IPS-18c (cell line): ENCODE results near the gene TMCC3.

Source experiments
- H3K4me3 ChIP-seq: 2 replicates; pipeline ENCODE4 v1.7.0; 2013; ENCODE audit warnings: low read depth, mild to moderate bottlenecking, low read length, moderate library complexity; ENCODE audit not compliant: insufficient read depth
- H3K9me3 ChIP-seq: one replicate; pipeline ENCODE4 v1.6.1; 2013; ENCODE audit warnings: mild to moderate bottlenecking, low read length, moderate library complexity; ENCODE audit not compliant: control insufficient read depth, insufficient read depth

TMCC3 gene

GRCh38 chr12:94676922-94677321 lies 26.6 kb upstream of the TMCC3 start:
- peaks cover 2% of the 10 kb centered on the region for H3K9me3 ChIP-seq

DNA sequence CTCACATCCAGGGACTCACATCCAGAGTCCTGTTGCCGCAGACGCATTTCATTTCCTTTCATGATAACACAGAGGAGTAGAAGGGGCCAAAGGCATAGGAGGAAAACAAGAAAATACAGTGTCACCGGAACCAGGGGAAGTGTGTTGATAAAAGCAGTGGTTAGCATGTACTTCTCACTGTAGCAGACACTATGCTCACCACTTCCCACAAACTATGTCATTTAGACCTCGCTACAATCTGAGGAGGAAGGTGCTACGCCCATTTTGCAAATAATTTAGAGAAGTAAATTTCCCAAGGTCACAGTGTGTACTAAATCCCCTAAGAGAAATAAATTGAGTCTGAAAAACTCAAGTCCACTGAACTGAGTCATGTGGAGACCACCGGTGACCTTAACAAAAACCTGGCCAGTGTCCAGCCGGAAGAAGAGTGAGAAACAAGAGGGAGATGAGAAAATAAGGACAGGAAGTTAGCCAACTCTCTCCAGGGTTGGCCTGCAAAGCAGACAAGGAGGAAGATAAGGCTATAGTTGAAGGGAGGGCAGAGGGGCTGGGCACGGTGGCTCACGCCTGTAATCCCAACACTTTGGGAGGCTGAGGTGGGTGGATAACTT lies 25.8 kb upstream of the TMCC3 start:
- Histone ChIP-seq H3K9me3 (peaks cover 2% of the 10 kb centered on the region), H3K4me3 (no peak overlapping the region)

More at GRCh38 chr12:94676922-94677321, 26.6 kb upstream of the TMCC3 start:
- no peak overlapping the region for H3K4me3 ChIP-seq

DNA sequence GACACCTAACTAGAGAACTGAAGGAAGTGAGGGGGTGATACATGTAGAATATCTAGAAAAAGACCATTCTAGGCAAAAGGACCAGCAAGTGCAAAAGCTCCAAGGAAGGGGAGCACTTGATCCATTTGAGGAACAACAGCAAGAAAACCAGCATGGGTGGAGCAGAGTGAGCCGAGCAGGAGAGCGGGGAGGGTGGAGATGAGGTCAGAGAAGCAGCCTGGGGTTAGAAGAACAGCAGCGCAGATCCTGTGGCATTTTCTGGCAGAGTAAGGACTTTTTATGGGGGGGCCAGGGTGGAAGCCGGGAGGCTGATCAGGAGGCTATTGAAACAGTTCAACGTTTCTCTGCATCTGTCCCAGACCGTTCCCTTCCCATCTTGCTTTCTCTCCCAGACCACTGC lies 24.5 kb upstream of the TMCC3 start:
- no peak overlapping the region for H3K4me3 ChIP-seq
- H3K9me3 ChIP-seq = no peaks in the 10 kb centered on the region

- no peaks in the 10 kb centered on the region for H3K9me3 ChIP-seq
- H3K4me3 ChIP-seq = no peak overlapping the region
Measured at GRCh38 chr12:94674051-94674451, 23.7 kb upstream of the TMCC3 start.

DNA sequence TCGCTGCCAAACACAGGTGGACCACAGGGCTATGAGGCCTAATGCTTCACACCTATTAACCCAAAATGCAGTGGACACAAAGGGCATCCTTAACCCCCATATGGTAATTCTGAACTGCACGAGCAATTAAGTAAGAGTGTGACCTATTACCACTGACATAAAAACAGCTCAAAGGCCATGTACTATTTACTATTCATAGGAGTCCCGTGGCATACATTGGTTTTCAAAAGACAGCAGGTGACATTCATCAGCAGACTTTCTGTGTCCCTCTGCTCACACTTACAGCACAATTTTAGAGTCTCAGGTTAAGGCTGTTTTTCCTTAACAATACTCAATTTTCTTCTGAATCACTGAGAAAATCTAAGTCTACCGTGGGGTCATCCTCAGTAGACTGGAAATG lies 23.1 kb upstream of the TMCC3 start:
- no peaks in the 10 kb centered on the region for H3K9me3 ChIP-seq
- H3K4me3 ChIP-seq = no peak overlapping the region

GRCh38 chr12:94671917-94672316 lies 21.6 kb upstream of the TMCC3 start:
- no peaks in the 10 kb centered on the region for H3K9me3 ChIP-seq
- no peak overlapping the region for H3K4me3 ChIP-seq

- no peaks in the 10 kb centered on the region for H3K9me3 ChIP-seq
- H3K4me3 ChIP-seq = no peak overlapping the region
Measured at GRCh38 chr12:94670898-94671297, 20.5 kb upstream of the TMCC3 start.

GRCh38 chr12:94670075-94670474 lies 19.7 kb upstream of the TMCC3 start:
- H3K9me3 ChIP-seq = no peaks in the 10 kb centered on the region
- no peak overlapping the region for H3K4me3 ChIP-seq

DNA sequence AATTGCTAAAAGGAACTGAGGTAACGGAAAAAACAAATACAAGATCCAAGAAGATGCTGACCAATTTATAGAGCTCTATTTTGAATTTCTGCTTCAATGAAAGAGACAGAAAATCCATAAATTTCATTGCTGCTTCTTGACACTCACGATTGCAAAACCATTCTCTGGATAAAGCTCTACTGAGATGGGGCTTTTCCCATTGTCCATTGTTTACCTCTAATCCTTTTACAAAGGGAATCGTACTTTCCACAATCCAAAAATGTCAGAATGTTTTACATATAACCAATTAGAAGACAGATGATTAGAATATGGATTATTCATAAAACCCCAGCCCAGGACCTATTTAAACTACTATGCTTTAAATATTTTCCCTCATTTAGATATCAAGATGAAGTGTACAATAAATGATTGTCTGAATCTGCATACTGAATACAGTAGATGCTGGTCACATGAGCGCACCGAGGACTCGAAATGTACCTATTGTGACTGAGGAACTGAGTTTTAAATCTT lies 16.7 kb upstream of the TMCC3 start:
- H3K4me3 ChIP-seq = no peak overlapping the region
- no peaks in the 10 kb centered on the region for H3K9me3 ChIP-seq

- Histone ChIP-seq H3K4me3 (no peak overlapping the region), H3K9me3 (no peaks in the 10 kb centered on the region)
Measured at GRCh38 chr12:94666158-94666557, 15.8 kb upstream of the TMCC3 start.

DNA sequence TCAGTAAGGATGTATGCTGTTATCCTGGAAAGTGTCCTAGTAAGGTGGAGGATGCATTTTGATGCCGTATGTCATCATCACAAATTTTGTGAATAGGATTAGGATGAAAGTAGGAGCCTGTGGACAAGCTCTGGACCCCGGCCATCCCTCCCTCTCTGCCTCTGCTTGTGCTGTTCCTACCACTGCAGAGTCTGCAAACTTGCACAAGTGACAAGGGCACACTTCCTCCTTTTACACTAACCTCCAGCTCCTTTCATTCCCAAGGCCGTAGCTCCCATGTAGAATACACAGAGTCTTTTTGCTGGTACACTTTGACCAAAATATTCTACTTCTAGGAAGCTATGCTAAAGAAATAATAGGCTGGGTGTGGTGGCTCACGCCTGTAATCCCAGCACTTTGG lies 13.3 kb upstream of the TMCC3 start:
- Histone ChIP-seq H3K9me3 (no peaks in the 10 kb centered on the region), H3K4me3 (no peak overlapping the region)

DNA sequence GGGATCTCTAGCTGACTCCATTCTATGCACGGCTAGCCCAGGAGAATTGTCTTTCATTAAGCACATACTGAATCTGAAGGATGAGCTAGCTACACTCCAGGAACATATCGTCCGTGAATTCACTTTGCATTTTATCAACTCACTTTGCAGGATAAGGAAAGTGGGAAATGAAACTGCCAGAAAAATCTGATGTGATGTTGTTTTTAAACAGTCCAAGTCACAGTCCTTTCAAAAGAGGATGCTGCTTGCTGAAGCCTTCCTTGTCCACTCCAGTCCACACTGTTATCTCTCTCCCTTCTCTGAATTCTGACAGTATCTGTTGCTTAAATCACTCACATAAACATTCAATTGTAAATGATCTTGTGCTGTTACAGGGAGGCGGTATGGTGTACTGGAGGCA lies 12.7 kb upstream of the TMCC3 start:
- no peak overlapping the region for H3K4me3 ChIP-seq
- no peaks in the 10 kb centered on the region for H3K9me3 ChIP-seq

- H3K9me3 ChIP-seq = no peaks in the 10 kb centered on the region
- no peak overlapping the region for H3K4me3 ChIP-seq
Measured at GRCh38 chr12:94660436-94660835, 10.1 kb upstream of the TMCC3 start.

GRCh38 chr12:94659346-94659930 lies 9.1 kb upstream of the TMCC3 start:
- H3K9me3 ChIP-seq = no peaks in the 10 kb centered on the region
- no peak overlapping the region for H3K4me3 ChIP-seq

- Histone ChIP-seq H3K4me3 (no peak overlapping the region), H3K9me3 (no peaks in the 10 kb centered on the region)
Measured at GRCh38 chr12:94658931-94659330, 8.6 kb upstream of the TMCC3 start.

GRCh38 chr12:94656556-94656955 lies 6.2 kb upstream of the TMCC3 start:
- H3K4me3 ChIP-seq = no peak overlapping the region
- H3K9me3 ChIP-seq = no peaks in the 10 kb centered on the region

DNA sequence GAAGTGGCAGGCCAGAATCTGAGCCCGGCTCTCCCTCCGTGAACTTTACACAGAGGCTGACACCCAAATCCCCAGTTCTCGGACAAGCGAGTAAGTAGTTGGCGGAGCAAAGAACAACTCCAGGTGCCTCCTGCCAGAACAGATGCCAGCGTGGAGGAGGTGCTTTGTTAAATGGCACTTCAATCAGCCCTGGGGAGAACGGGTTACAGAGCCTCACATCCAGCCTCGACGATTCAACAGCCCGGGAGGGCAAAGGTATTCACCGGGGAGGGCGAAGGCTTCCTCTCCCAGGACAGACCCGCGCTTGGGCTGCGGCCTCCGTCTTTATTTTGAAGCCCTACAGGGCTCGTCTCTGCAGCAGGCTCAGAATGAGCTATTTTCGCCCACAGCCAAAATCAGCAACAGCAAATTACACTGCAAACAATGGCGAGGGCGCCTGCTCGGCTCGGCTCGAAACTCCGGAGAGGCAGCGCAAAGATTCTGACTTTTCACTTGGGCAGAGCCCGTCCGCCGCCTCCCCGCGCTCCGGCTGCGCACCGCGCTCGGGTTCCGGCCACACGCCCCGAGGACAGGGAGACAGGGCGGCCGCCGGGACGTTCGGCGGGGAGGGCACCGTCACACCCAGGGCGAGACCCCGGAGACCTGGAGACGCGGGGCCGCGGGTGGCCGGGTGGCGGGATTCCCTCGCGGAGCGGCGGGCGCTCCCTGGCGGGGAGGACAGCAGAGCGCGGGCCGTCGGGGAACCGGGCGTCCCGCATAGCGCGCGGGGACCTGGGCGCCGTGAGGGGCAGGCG lies 811 bp downstream of the TMCC3 start:
- no peaks in the 10 kb centered on the region for H3K9me3 ChIP-seq
- peak overlapping the region; percentile 77 for H3K4me3 ChIP-seq

DNA sequence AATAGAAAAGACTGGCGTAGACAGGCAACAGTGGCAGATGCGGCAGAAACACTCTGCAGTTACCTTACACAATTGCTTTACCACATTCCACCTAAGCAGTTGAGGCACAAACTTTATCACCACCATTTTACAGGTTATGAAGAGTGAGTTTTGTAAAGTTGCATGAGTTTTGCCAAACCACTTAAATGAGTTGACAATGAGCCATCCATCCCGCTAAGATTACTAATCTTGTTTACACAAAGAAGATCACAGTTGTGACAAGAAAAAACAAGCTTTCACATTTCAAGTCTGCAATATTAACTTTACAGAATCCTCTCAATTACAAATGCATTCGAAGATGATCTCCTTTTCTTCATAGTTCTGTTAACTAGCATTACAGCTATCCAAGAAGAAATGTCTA lies 1.8 kb downstream of the TMCC3 start:
- Histone ChIP-seq H3K9me3 (no peaks in the 10 kb centered on the region), H3K4me3 (no peak overlapping the region)
